OCI-M2 (cell line): Measurements from ENCODE around the gene OR6K2.
A peak's percentile ranks its signal among the peaks of the same experiment; 100 is the strongest.

Experiments used
- DNase-seq: peaks from one replicate; lab custom pipeline; 2025; ENCODE audit not compliant: unreplicated experiment; lab: John Stamatoyannopoulos, UW

OR6K2 gene

GRCh38 chr1:158686111-158687009, 14.1 kb downstream of the OR6K2 start, which contains the start of gene SPTA1:
SPTA1 (minus strand) TSS chr1:158686715; CDS start chr1:158686517, 198 bp downstream.
- DNase-seq = no peak

DNA sequence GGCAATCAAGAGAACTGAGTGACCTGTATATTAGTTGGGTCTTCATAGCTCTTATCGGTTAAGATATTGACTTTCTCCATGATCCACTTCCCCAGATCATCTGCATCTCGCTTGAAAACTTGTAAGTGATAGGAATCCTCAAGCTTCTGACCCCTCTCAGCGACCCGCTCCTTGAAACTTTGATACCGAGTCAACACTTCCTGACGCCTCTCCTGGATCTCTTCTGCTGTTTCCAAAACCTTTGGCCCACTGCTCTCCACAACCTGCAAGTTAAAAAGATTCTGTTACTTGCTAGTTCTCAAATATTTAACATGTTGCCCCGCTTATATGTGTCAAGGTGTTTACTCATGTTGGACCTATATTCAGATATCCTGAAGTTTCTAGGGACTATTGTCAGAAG, 15.4 kb downstream of the OR6K2 start:
- DNase-seq = no peak

DNA sequence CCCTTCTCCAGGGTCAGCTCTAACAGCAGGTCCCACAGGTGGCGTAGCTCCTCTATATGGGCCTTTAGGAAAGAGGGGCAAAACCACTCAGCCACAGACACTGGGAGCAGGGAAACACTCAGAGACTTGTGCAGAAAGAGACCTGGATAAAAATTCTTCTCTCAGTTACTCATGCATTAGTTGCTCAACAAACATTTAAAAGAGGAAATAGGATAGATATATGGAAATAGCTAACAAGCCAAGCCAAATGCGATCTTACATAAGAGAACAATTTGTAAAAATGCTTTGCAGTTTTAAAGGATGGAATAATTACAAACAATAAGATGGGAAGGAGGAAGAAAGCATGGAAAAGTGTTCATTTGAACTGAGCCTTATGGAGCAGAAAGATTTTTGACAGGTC, 18.8 kb downstream of the OR6K2 start:
- DNase-seq = no peak

DNA sequence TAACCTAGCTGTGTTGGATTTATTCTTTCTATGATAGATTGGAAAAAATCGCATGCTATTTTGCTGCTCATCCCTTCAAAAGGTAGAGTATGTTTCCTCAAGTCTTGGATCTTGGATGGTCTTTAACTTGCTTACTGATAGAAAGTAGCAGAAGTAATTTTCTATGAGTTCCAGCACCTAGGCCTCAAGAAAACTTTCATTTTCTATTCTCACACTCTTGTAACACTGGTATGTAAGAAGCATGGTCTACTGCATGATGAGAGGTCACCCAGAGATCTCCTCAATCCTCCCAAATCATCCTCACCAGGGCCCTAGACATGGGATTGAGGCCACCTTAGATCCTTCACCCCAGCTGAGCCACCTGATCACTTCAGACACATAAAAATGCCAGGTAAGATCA, 21.2 kb downstream of the OR6K2 start:
- no peak for DNase-seq

- DNase-seq = no peak
Observed at GRCh38 chr1:158675563-158676323, 24.7 kb downstream of the OR6K2 start.

- DNase-seq = no peak
Observed at GRCh38 chr1:158674302-158674701, 26.1 kb downstream of the OR6K2 start.

DNA sequence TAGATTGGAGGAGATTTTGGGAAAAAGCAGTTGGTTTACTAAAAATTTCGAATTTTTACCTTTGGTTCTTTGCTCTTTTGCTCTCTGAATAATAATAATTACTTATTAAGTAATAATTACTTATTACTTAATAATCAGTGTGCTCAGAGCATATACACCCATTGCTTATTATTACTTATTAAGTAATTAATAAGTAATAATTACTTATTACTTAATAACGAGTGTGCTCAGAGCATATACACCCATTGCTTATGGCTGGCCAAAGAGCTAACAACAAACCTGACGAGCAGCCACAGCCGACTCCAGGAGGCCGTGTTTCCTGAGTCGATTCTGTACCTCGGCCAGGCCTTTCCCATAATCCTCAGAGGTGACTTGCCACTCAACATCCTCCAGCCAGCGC, 34.4 kb downstream of the OR6K2 start:
- DNase-seq = no peak

DNA sequence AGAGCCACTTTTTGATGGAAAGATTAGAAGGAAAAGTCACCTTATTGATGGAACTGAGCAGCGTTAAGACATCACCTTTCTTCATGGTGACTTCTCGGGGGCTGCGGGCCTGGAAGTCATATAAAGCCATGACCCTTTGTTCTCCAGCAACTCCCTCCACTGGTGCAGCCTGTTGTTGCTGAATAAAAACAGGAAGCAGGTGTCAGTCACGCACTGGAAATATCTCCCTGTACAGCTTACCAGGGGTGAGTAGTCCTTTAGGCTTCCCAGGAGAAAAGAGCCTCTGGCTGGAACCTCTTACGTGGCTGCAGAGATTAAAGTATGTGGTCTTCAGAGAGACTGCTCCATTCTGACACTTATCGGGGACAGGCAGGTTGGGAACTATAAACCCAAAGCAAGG, 45.9 kb downstream of the OR6K2 start:
- peak; percentile 49 for DNase-seq

DNA sequence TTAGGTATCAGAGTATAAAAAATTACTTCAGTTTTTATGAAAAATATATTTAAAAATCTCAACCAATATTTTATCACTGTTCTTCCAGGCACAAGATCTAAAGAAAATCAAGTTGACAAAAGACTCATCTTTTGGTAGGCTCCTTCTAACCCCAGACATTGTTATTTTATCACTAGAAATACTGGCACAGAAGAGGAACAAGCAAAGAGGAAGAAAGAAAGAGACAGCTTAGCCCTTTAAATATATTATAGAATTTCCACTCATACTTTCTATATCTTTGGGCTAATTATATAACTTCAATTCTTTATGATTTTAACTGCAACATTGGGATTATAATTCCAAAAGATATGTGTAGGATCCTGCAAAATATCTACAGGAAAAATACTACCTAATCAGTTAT, 46.4 kb downstream of the OR6K2 start:
- no peak for DNase-seq

- no peak for DNase-seq
Observed at GRCh38 chr1:158652721-158653334, 47.6 kb downstream of the OR6K2 start.
